NCI-H1436 (cell line): ENCODE data around the gene DENND4B.
A peak's percentile ranks its signal among the peaks of the same experiment; 100 is the strongest.

ENCODE experiments used
- DNase-seq: peaks from one replicate; lab custom pipeline; 2025; lab: John Stamatoyannopoulos, UW

DENND4B gene

GRCh38 chr1:153886127-153886526 lies 60.4 kb downstream of the DENND4B start:
- no peak for DNase-seq

GRCh38 chr1:153883223-153883622 lies 63.3 kb downstream of the DENND4B start:
- no peak for DNase-seq

- no peak for DNase-seq
These were observed 64.1 kb downstream of the DENND4B start for GRCh38 chr1:153882296-153882912.

GRCh38 chr1:153881751-153882150 lies 64.8 kb downstream of the DENND4B start:
- DNase-seq = peak; percentile 89

GRCh38 chr1:153880962-153881361 lies 65.6 kb downstream of the DENND4B start:
- peak; percentile 97 for DNase-seq

- no peak for DNase-seq
These were observed 66.5 kb downstream of the DENND4B start for GRCh38 chr1:153880024-153880423.
